Gastrocnemius medialis (tissue), 4 donors: ENCODE results near the gene STXBP5L.

Experiments
- POLR2A ChIP-seq, 2 donors: fragments of 450-650 bp; IDR thresholded peaks; one replicate each; pipeline ENCODE4 v1.6.1; 2017; ENCODE audit warnings: antibody characterized with exemption in 2 of 2, mild to moderate bottlenecking in 2 of 2, moderate library complexity in 2 of 2
- TF ChIP-seq, protein P1 (sequence below), 5 experiments: fragments of 450-650 bp in 3 of 5; fragments of 200-600 bp in 2 of 5; sonication (generic) in 2 of 5; IDR thresholded peaks in 4 of 5; conservative IDR thresholded peaks in 1 of 5; 1 replicate in 4 of 5; 2 replicates in 1 of 5; pipeline ENCODE4 v1.5.1; 2016 to 2019; ENCODE audit warnings: antibody characterized with exemption in 5 of 5, mild to moderate bottlenecking in 3 of 5, moderate library complexity in 3 of 5

DNA sequence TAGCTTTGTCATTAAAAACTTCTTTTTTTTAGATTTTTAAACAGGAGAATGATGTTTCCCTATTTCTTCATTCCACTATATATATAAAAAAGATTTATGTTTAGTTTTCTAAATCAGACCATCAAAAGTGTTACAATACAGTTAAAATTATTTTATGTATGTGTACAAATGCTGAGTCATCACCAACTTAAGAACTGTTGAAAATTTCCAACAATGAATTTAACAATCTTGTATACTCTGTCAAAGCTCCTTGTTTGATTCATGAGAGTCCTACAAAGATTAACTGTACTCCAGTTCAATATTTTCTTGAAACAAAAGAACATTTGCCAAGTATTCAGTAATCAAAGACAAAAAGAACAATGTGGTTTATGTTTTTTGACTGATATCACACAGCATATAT is 555.7 kb downstream of the STXBP5L start:
- TF ChIP-seq, protein P1, sequence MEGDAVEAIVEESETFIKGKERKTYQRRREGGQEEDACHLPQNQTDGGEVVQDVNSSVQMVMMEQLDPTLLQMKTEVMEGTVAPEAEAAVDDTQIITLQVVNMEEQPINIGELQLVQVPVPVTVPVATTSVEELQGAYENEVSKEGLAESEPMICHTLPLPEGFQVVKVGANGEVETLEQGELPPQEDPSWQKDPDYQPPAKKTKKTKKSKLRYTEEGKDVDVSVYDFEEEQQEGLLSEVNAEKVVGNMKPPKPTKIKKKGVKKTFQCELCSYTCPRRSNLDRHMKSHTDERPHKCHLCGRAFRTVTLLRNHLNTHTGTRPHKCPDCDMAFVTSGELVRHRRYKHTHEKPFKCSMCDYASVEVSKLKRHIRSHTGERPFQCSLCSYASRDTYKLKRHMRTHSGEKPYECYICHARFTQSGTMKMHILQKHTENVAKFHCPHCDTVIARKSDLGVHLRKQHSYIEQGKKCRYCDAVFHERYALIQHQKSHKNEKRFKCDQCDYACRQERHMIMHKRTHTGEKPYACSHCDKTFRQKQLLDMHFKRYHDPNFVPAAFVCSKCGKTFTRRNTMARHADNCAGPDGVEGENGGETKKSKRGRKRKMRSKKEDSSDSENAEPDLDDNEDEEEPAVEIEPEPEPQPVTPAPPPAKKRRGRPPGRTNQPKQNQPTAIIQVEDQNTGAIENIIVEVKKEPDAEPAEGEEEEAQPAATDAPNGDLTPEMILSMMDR (IDR thresholded peaks at IDR 0.05 in 4 of 5, conservative IDR thresholded peaks at IDR 0.05 in 1 of 5), result no peak
- TF ChIP-seq POLR2A (IDR thresholded peaks at IDR 0.05), result no peak
